ENCODE measurements around the gene DHX38.

The DHX38 gene

GRCh38 chr16:72084445-72084844 is 9.2 kb upstream of the DHX38 start:
- no peak for DNase-seq

- no peak for DNase-seq
These were observed 8.6 kb upstream of the DHX38 start for GRCh38 chr16:72085002-72085401.

- DNase-seq, result no peak
These were observed 2.4 kb upstream of the DHX38 start for GRCh38 chr16:72091217-72091616.

GRCh38 chr16:72092832-72093447 is 707 bp upstream of the DHX38 start:
- DNase-seq, result peak; percentile 39 to 53

GRCh38 chr16:72094266-72094610 is 591 bp downstream of the DHX38 start:
- peak in 1 of 2 experiments; percentile 42 for DNase-seq

- DNase-seq, result no peak
These were observed 5.3 kb downstream of the DHX38 start for GRCh38 chr16:72098936-72099335.

GRCh38 chr16:72099377-72099818 is 5.8 kb downstream of the DHX38 start:
- peak; percentile 78 to 79 for DNase-seq

- no peak for DNase-seq
These were observed 7.5 kb downstream of the DHX38 start for GRCh38 chr16:72101195-72101594.

GRCh38 chr16:72104905-72105304 is 11.3 kb downstream of the DHX38 start:
- no peak for DNase-seq

GRCh38 chr16:72105978-72106377 is 12.3 kb downstream of the DHX38 start:
- no peak for DNase-seq

- no peak for DNase-seq
These were observed 13.7 kb downstream of the DHX38 start for GRCh38 chr16:72107371-72107770.

GRCh38 chr16:72108353-72109102 is 14.9 kb downstream of the DHX38 start:
- no peak for DNase-seq

- no peak for DNase-seq
These were observed 15.7 kb downstream of the DHX38 start for GRCh38 chr16:72109300-72109699.

- DNase-seq, result no peak
These were observed 16.4 kb downstream of the DHX38 start for GRCh38 chr16:72109966-72110530.

- no peak for DNase-seq
These were observed 17.3 kb downstream of the DHX38 start for GRCh38 chr16:72110662-72111615.

- no peak for DNase-seq
These were observed 18.2 kb downstream of the DHX38 start for GRCh38 chr16:72111657-72112451.

- DNase-seq, result no peak
These were observed 18.8 kb downstream of the DHX38 start for GRCh38 chr16:72112452-72112792.

- DNase-seq, result no peak
These were observed 19.4 kb downstream of the DHX38 start for GRCh38 chr16:72112906-72113615.

GRCh38 chr16:72113616-72113945 is 19.9 kb downstream of the DHX38 start:
- no peak for DNase-seq

- no peak for DNase-seq
These were observed 26.4 kb downstream of the DHX38 start for GRCh38 chr16:72120026-72120425.

GRCh38 chr16:72122308-72122707 is 28.7 kb downstream of the DHX38 start:
- no peak for DNase-seq

GRCh38 chr16:72122916-72123315 is 29.3 kb downstream of the DHX38 start:
- DNase-seq, result no peak

All from Kasumi-1 (cell line).